Lower leg skin (tissue), 4 donors: Measurements from ENCODE around the gene ABHD15. TPM values are rescaled to one million over a fixed set of nuclear protein-coding genes. Genes with fewer than 3 reads are reported as not detected.
A peak's percentile ranks its signal among the peaks of the same experiment; 100 is the strongest.

Experiments
- DNase-seq, 2 donors: peaks; one replicate each; pipeline ENCODE4 v3.0.0-alpha.2; 2019; ENCODE audit warnings: low spot score in 2 of 2
- H3K4me3 ChIP-seq: fragments of 200-600 bp; sonication (generic); 2 replicates; pipeline ENCODE4 v1.5.1; 2017; ENCODE audit warnings: mild to moderate bottlenecking, low read depth; ENCODE audit not compliant: poor library complexity, severe bottlenecking
- POLR2A ChIP-seq, 2 donors: fragments of 450-650 bp; IDR thresholded peaks; one replicate each; pipeline ENCODE4 v1.6.1; 2016 to 2017; ENCODE audit warnings: antibody characterized with exemption in 2 of 2, mild to moderate bottlenecking in 1 of 2, moderate library complexity in 1 of 2
- WGBS, 2 donors: methylation state at CpG; one replicate each; pipeline ENCODE4 v1.1.5; 2018; 5-methylcytosine and 5-hydroxymethylcytosine counted together
- intact Hi-C: fragments of 100-400 bp; cut with DNase I; formaldehyde crosslinking; loops from one replicate; pipeline ENCODE4 v1.15.0; 2023; ENCODE audit warnings: low total_unique reads
- total RNA-seq, 4 donors: library from RNA; depleted of rRNA; stranded (reverse); fragments of >200 nt; gene quantifications; one replicate each; pipeline ENCODE4 v1.1.0, GENCODE V29; 2016
- TF ChIP-seq, protein P1 (sequence below), 3 donors: fragments of 450-650 bp; IDR thresholded peaks; one replicate each; pipeline ENCODE4 v1.5.1; 2016; ENCODE audit warnings: antibody characterized with exemption in 3 of 3, mild to moderate bottlenecking in 3 of 3, moderate library complexity in 2 of 3

ABHD15 gene
- total RNA-seq, 4 donors from 2014 or later: 4.1 to 10.4 (median 7.5) TPM

DNA sequence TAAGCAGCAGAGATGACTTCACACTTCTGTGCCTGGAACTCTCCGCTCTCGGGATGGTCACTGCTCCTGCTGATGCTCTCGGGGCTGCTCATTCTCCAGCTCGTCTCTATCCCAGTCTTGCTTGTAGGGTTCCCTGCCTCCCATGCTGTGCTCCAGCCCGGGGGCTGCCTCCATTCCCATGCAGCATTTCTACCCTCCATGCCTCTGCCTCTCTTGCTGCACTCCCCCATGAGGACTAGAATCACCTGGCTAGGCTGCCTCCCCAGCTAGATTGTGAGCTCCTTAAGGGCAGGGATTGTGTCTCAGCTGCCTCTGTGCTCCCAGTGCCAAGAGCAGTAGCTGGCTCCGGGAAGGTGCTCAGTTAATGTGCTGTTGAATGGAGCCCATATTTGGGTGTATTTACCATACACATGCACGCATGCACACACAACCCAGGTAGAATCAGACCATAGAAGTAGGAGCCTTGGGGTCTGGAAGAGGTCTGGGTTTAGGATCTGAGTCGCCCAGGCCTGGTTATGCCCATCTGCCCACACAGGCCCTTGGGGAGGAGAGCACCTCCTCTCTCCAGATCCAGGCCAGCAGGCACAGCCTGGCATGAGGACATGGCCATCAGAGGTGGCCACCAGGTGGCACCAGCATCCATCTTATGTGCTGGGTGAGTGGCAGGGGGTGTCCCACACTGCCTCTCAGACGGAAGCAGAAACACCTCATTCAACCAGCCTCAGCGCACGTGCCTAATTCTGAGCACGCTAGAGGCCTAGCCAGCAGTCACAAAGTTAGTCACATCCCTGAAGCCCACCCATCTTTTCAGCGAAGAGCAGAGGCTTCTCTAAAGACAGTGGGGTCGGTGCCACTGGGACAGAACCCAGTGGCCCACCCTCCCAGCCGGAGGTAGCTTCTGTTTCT lies 13.3 kb upstream of the ABHD15 start:
- DNase-seq: peak; percentile 75 to 97
- TF ChIP-seq POLR2A (IDR thresholded peaks at IDR 0.05): no peak
- TF ChIP-seq, protein P1, sequence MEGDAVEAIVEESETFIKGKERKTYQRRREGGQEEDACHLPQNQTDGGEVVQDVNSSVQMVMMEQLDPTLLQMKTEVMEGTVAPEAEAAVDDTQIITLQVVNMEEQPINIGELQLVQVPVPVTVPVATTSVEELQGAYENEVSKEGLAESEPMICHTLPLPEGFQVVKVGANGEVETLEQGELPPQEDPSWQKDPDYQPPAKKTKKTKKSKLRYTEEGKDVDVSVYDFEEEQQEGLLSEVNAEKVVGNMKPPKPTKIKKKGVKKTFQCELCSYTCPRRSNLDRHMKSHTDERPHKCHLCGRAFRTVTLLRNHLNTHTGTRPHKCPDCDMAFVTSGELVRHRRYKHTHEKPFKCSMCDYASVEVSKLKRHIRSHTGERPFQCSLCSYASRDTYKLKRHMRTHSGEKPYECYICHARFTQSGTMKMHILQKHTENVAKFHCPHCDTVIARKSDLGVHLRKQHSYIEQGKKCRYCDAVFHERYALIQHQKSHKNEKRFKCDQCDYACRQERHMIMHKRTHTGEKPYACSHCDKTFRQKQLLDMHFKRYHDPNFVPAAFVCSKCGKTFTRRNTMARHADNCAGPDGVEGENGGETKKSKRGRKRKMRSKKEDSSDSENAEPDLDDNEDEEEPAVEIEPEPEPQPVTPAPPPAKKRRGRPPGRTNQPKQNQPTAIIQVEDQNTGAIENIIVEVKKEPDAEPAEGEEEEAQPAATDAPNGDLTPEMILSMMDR (IDR thresholded peaks at IDR 0.05): peak in 1 of 3 donors; percentile 44
- intact Hi-C loops: loop anchor here (5.0 kb wide), 1 partner anchor 32 kb away; no protein-coding TSS in a partner anchor
- WGBS, 2 donors: 59 to 63% methylated on average over 14 to 15 of the region's 15 CpGs
- no peak overlapping the region for H3K4me3 ChIP-seq

DNA sequence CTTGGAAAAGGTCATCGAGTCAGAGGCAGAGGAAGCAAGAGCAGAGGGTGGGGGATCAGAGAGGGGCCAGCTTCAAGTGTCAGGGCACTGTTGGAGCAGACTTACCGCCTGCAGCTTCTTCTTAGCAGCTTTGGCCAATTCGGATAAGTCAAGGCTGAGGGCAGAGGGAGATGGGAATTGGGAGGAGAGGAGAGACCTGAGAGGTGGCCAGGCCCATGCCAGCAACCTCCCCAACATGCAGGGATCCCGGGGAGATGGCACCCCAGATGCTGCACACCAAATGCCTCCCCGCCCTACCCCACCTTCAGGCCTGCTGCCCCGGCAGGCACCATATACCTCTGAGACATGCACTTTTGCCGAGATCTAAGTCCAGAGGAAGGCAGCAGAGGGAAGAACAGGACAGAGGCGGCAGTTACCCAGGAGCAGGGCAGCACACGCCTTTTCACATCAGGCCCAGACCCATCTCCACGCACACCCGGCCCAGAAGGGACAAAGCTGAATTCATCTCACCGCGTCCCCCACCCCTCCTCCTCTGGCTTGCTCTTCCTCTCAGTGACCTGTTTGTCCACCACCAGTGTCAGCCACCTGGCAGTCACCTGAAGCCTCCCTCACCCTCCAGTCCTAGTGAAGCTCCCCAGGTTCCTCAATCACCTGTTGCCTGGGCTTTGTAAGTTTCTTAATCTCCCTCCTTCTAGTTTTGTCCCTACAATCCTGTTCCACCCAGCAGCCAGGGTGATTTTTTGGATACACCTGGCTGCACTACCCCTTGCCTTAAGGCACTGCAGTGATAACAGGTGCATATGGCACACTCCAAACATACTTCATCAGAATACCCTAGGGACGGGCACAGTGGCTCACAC lies 12.0 kb upstream of the ABHD15 start:
- DNase-seq: no peak
- H3K4me3 ChIP-seq: no peak overlapping the region
- WGBS, 2 donors: 84 to 90% methylated on average over 14 of the region's 14 CpGs
- TF ChIP-seq, protein P1 (IDR thresholded peaks at IDR 0.05): no peak
- no peak for TF ChIP-seq POLR2A (IDR thresholded peaks at IDR 0.05)
- intact Hi-C loops: loop anchor here (5.0 kb wide), 1 partner anchor 33 kb away; no protein-coding TSS in a partner anchor

DNA sequence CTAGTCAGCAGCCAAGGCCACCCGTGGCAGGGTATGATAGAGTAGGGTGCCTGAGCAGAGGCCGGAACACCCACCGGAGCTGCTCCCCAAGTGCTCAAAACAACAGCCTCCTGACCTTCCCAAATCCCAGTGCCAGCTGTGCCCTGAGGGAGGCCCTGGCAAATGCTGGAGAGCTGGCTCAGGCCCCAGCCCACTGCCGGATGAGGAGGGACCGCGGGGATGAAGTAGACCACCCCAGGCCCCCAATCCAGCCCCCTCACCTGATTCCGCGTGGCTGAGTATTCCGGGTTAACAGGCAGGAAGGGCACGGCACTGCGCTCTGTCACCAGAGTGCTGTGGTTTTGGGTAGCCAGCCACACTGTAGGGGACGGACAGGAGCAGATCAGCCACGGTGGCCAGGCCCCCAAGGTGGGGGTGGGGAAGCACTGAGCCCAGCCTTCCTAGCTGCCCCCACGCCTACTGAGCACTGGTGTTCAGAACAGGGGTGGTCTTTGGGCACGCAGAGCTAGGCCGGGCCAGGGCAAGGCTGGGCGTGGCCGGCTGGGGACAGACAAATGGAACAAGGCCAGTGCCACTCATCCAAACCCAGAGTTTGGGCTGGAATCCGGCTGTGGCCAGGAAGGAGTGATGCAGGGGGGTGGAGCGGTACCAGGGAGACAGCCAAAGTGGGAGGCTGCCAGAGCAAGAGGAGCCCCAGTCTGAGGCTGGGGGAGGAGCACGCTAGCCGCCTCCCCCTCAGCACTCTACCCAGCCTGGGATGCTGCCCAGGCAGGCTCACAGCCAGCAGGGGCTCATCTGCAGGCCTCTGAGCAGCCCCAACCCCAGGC lies 10.8 kb upstream of the ABHD15 start:
- intact Hi-C loops: loop anchor here (5.0 kb wide), 1 partner anchor 35 kb away; no protein-coding TSS in a partner anchor
- no peak overlapping the region for H3K4me3 ChIP-seq
- no peak for TF ChIP-seq POLR2A (IDR thresholded peaks at IDR 0.05)
- TF ChIP-seq, protein P1 (IDR thresholded peaks at IDR 0.05): no peak
- DNase-seq: peak in 1 of 2 donors; percentile 14
- WGBS, 2 donors: 55 to 70% methylated on average over 18 to 22 of the region's 22 CpGs

DNA sequence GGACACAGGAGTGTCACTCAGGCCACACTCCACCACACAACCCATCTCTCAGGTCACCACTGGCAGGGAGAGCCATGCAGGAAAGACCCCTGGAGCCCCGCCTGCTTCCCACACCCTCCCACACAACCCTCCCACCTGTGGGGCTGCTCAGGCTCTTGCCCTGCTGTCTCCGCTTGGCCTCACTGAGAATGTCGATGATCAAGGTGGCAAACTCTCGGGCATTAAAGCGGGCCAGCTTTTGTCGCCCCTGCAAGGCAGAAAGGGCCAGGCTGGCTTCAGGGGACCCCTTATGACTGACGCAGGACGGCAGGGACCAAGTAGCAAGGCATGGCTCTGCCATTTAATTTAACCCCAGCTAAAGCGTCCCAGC lies 10.1 kb upstream of the ABHD15 start:
- WGBS, 2 donors: 97% methylated on average over 9 of the region's 9 CpGs
- TF ChIP-seq, protein P1 (IDR thresholded peaks at IDR 0.05): no peak
- no peak for TF ChIP-seq POLR2A (IDR thresholded peaks at IDR 0.05)
- H3K4me3 ChIP-seq: no peak overlapping the region
- intact Hi-C loops: loop anchor here (5.0 kb wide), 1 partner anchor 35 kb away; no protein-coding TSS in a partner anchor
- DNase-seq: no peak
